Femur (tissue), 1 donor: ENCODE measurements around the gene FTCD.

ENCODE experiments used
- DNase-seq: peaks from one replicate; pipeline ENCODE4 v3.0.0-alpha.2; 2017

The FTCD gene

GRCh38 chr21:46121286-46122221 lies 33.8 kb downstream of the FTCD start:
- DNase-seq, result peak; percentile 19

- peak; percentile 19 for DNase-seq
Observed at GRCh38 chr21:46120301-46121285, 34.8 kb downstream of the FTCD start.

- DNase-seq, result peak; percentile 18
Observed at GRCh38 chr21:46119637-46120271, 35.6 kb downstream of the FTCD start.

- peak; percentile 21 for DNase-seq
Observed at GRCh38 chr21:46119144-46119636, 36.2 kb downstream of the FTCD start.

- DNase-seq, result peak; percentile 20
Observed at GRCh38 chr21:46118316-46119143, 36.8 kb downstream of the FTCD start.

GRCh38 chr21:46117586-46118315 lies 37.6 kb downstream of the FTCD start:
- peak; percentile 20 for DNase-seq

- peak; percentile 52 for DNase-seq
Observed at GRCh38 chr21:46116776-46117585, 38.4 kb downstream of the FTCD start.

- no peak for DNase-seq
Observed at GRCh38 chr21:46116189-46116775, 39.1 kb downstream of the FTCD start.

GRCh38 chr21:46115441-46116188 lies 39.8 kb downstream of the FTCD start:
- no peak for DNase-seq

GRCh38 chr21:46114963-46115362 lies 40.4 kb downstream of the FTCD start:
- DNase-seq, result no peak

GRCh38 chr21:46113497-46114176 lies 41.7 kb downstream of the FTCD start:
- DNase-seq, result no peak

- no peak for DNase-seq
Observed at GRCh38 chr21:46112725-46113215, 42.6 kb downstream of the FTCD start.

- peak; percentile 18 for DNase-seq
Observed at GRCh38 chr21:46111857-46112724, 43.3 kb downstream of the FTCD start.

- peak; percentile 20 for DNase-seq
Observed at GRCh38 chr21:46111193-46111571, 44.2 kb downstream of the FTCD start.

GRCh38 chr21:46110499-46111192 lies 44.7 kb downstream of the FTCD start:
- DNase-seq, result peak; percentile 36
